HEK293 (cell line): Measurements from ENCODE around the gene RGS9.

Experiments used
- CTCF ChIA-PET: fragments of 350-600 bp; formaldehyde crosslinking; extraction: SDS; loops from one replicate; lab custom pipeline; 2021; ENCODE audit warnings: antibody characterized with exemption; lab: Yijun Ruan, JAX
- POLR2A ChIA-PET: fragments of 300-600 bp; formaldehyde crosslinking; extraction: SDS; loops from one replicate; lab custom pipeline; 2020; ENCODE audit warnings: antibody characterized with exemption, inconsistent platforms; lab: Yijun Ruan, JAX
- H3K27ac ChIP-seq: fragments of 200-500 bp; sonication (Bioruptor generic); 2 replicates; pipeline ENCODE4 v1.5.1; 2014; ENCODE audit warnings: low read depth, low read length, control low read depth, inconsistent platforms; ENCODE audit errors: extremely low read depth
- H3K36me3 ChIP-seq, 2 experiments: fragments of 200-500 bp in 1 of 2; sonication (Bioruptor generic) in 1 of 2; 1 replicate in 1 of 2; 2 replicates in 1 of 2; pipeline ENCODE4 v1.5.1; 2014 to 2017; ENCODE audit warnings: inconsistent platforms in 2 of 2, low read length in 2 of 2; ENCODE audit not compliant: control insufficient read depth in 2 of 2, insufficient read depth in 1 of 2
- H3K4me1 ChIP-seq: fragments of 200-500 bp; sonication (Bioruptor generic); 2 replicates; pipeline ENCODE4 v1.5.1; 2014; ENCODE audit warnings: mild to moderate bottlenecking, low read length, inconsistent platforms; ENCODE audit not compliant: control insufficient read depth, insufficient read depth
- H3K4me3 ChIP-seq: 2 replicates; pipeline ENCODE4 v1.5.1; 2011; ENCODE audit warnings: low read depth, mild to moderate bottlenecking, control low read depth, low read length, moderate library complexity
- H3K9me3 ChIP-seq: fragments of 200-500 bp; sonication (Bioruptor generic); 2 replicates; pipeline ENCODE4 v1.5.1; 2014; ENCODE audit warnings: low read depth, low read length, inconsistent platforms; ENCODE audit not compliant: control insufficient read depth, insufficient read depth
- GLIS2 ChIP-seq: fragments of 450-650 bp; formaldehyde crosslinking; IDR thresholded peaks from 2 replicates; pipeline ENCODE4 v1.5.1; 2016; ENCODE audit warnings: missing biosample characterization, missing genetic modification characterization
- IKZF3 ChIP-seq: fragments of 450-650 bp; IDR thresholded peaks from 2 replicates; pipeline ENCODE4 v1.5.0; 2018; ENCODE audit warnings: missing biosample characterization, mild to moderate bottlenecking, missing genetic modification characterization, moderate library complexity
- KLF16 ChIP-seq: fragments of 450-650 bp; formaldehyde crosslinking; IDR thresholded peaks from 2 replicates; pipeline ENCODE4 v1.5.1; 2017; ENCODE audit warnings: missing biosample characterization, missing genetic modification characterization
- MZF1 ChIP-seq: fragments of 450-650 bp; formaldehyde crosslinking; IDR thresholded peaks from 2 replicates; pipeline ENCODE4 v1.5.1; 2017; ENCODE audit warnings: missing biosample characterization, missing genetic modification characterization, borderline replicate concordance
- PRDM2 ChIP-seq: fragments of 450-650 bp; formaldehyde crosslinking; IDR thresholded peaks from 2 replicates; pipeline ENCODE4 v1.5.1; 2016; ENCODE audit warnings: missing biosample characterization, missing genetic modification characterization, borderline replicate concordance
- RBAK ChIP-seq: fragments of 450-650 bp; formaldehyde crosslinking; IDR thresholded peaks from 2 replicates; pipeline ENCODE4 v1.5.1; 2016; ENCODE audit warnings: missing biosample characterization, missing genetic modification characterization
- SCRT2 ChIP-seq: fragments of 450-650 bp; formaldehyde crosslinking; IDR thresholded peaks from 2 replicates; pipeline ENCODE4 v1.5.1; 2016; ENCODE audit warnings: missing biosample characterization, missing genetic modification characterization
- SP7 ChIP-seq: fragments of 450-650 bp; formaldehyde crosslinking; IDR thresholded peaks from 2 replicates; pipeline ENCODE4 v1.5.1; 2016; ENCODE audit warnings: missing biosample characterization, missing genetic modification characterization
- ZBTB8A ChIP-seq: fragments of 450-650 bp; formaldehyde crosslinking; IDR thresholded peaks from 2 replicates; pipeline ENCODE4 v1.5.1; 2016; ENCODE audit warnings: missing biosample characterization, missing genetic modification characterization
- ZIC2 ChIP-seq: fragments of 450-650 bp; formaldehyde crosslinking; IDR thresholded peaks from 2 replicates; pipeline ENCODE4 v1.5.1; 2016; ENCODE audit warnings: missing biosample characterization, missing genetic modification characterization
- ZNF10 ChIP-seq: fragments of 450-650 bp; formaldehyde crosslinking; IDR thresholded peaks from 2 replicates; pipeline ENCODE4 v1.5.1; 2017; ENCODE audit warnings: missing biosample characterization, missing genetic modification characterization
- ZNF157 ChIP-seq: fragments of 450-650 bp; formaldehyde crosslinking; IDR thresholded peaks from 2 replicates; pipeline ENCODE4 v1.5.1; 2016; ENCODE audit warnings: missing biosample characterization, missing genetic modification characterization
- ZNF175 ChIP-seq: fragments of 450-650 bp; formaldehyde crosslinking; IDR thresholded peaks from 2 replicates; pipeline ENCODE4 v1.5.1; 2016; ENCODE audit warnings: missing biosample characterization, missing genetic modification characterization
- ZNF274 ChIP-seq, 2 experiments: fragments of 200-500 bp in 1 of 2; fragments of 450-650 bp in 1 of 2; sonication (Bioruptor generic) in 1 of 2; formaldehyde crosslinking in 1 of 2; IDR thresholded peaks; 2 replicates each; pipeline versions ENCODE4 v1.5.1 to v1.6.1; 2014 to 2016; ENCODE audit warnings: borderline replicate concordance in 1 of 2, inconsistent platforms in 1 of 2, low read length in 1 of 2, missing biosample characterization in 1 of 2, missing genetic modification characterization in 1 of 2
- ZNF280C ChIP-seq: fragments of 450-650 bp; formaldehyde crosslinking; IDR thresholded peaks from 2 replicates; pipeline ENCODE4 v1.5.1; 2016; ENCODE audit warnings: missing biosample characterization, missing genetic modification characterization
- ZNF398 ChIP-seq: fragments of 450-650 bp; formaldehyde crosslinking; IDR thresholded peaks from 2 replicates; pipeline ENCODE4 v1.5.1; 2017; ENCODE audit warnings: missing biosample characterization, missing genetic modification characterization
- ZNF610 ChIP-seq: fragments of 450-650 bp; formaldehyde crosslinking; IDR thresholded peaks from 2 replicates; pipeline ENCODE4 v1.5.1; 2016; ENCODE audit warnings: missing biosample characterization, missing genetic modification characterization, borderline replicate concordance
- ZNF629 ChIP-seq: fragments of 450-650 bp; formaldehyde crosslinking; IDR thresholded peaks from 2 replicates; pipeline ENCODE4 v1.5.1; 2017; ENCODE audit warnings: missing biosample characterization, missing genetic modification characterization
- ZNF664 ChIP-seq: fragments of 450-650 bp; formaldehyde crosslinking; IDR thresholded peaks from 2 replicates; pipeline ENCODE4 v1.5.1; 2016; ENCODE audit warnings: missing biosample characterization, missing genetic modification characterization
- ZNF677 ChIP-seq: fragments of 450-650 bp; IDR thresholded peaks from 2 replicates; pipeline ENCODE4 v1.5.0; 2018; ENCODE audit warnings: missing biosample characterization, mild to moderate bottlenecking, missing genetic modification characterization, moderate library complexity
- ZNF76 ChIP-seq: fragments of 450-650 bp; formaldehyde crosslinking; IDR thresholded peaks from 2 replicates; pipeline ENCODE4; 2016; ENCODE audit warnings: low read depth, missing biosample characterization, missing genetic modification characterization, borderline replicate concordance
- ZNF843 ChIP-seq: fragments of 450-650 bp; formaldehyde crosslinking; IDR thresholded peaks from 2 replicates; pipeline ENCODE4 v1.5.1; 2016; ENCODE audit warnings: missing biosample characterization, missing genetic modification characterization

The RGS9 gene

GRCh38 chr17:65227637-65228036, 90.5 kb downstream of the RGS9 start (continued):
- TF ChIP-seq ZNF274 (IDR thresholded peaks at IDR 0.05; ENCODE audit: low read length) (no peak), ZNF274 (tag by site-specific recombination; IDR thresholded peaks at IDR 0.05; ENCODE audit: borderline replicate concordance) (no peak)

GRCh38 chr17:65228287-65228686, 91.1 kb downstream of the RGS9 start:
- POLR2A ChIA-PET: no interaction called here
- CTCF ChIA-PET: interaction anchor here (1.0 to 1.3 kb wide), 2 partner anchors 9 to 54 kb away, joined by 4 to 5 read pairs; no protein-coding TSS in a partner anchor
- no peak overlapping the region for H3K4me3 ChIP-seq
- no peaks in the 10 kb centered on the region for H3K9me3 ChIP-seq
- peak overlapping the region; percentile 32; the same call in 1 of the 2 replicates for H3K27ac ChIP-seq
- no peak for TF ChIP-seq IKZF3 (tag by site-specific recombination)
- TF ChIP-seq ZNF664: peak; percentile 65
- no peak for TF ChIP-seq MZF1 (tag by site-specific recombination)
- 0 out of 2 replicates have a peak, but pooled peaks have one; percentile 33 for TF ChIP-seq SCRT2 (tag by site-specific recombination)
- TF ChIP-seq ZNF10 (tag by site-specific recombination): no peak
- no peak for TF ChIP-seq RBAK
- no peak for TF ChIP-seq PRDM2
- no peaks in the 10 kb centered on the region for H3K36me3 ChIP-seq
- H3K4me1 ChIP-seq: peaks cover 2% of the 10 kb centered on the region; the same call in 1 of the 2 replicates

- CTCF ChIA-PET: interaction anchor here (0.5 to 3.1 kb wide), 6 partner anchors 10 to 331 kb away, joined by 3 to 13 read pairs (median 4); no protein-coding TSS in a partner anchor
- H3K27ac ChIP-seq: peak overlapping the region; percentile 32; the same call in 1 of the 2 replicates
- POLR2A ChIA-PET: interaction anchor here (1.1 kb wide), 1 partner anchor 15 kb away, joined by 3 read pairs; no protein-coding TSS in a partner anchor
- TF ChIP-seq ZNF610 (tag by site-specific recombination): no peak
- peak; percentile 71 for TF ChIP-seq ZBTB8A
- TF ChIP-seq ZNF76 (tag by site-specific recombination): no peak
- no peak for TF ChIP-seq ZNF175
- no peak for TF ChIP-seq ZNF157 (tag by site-specific recombination)
- peak; percentile 50; the same call in 1 of the 2 replicates for TF ChIP-seq KLF16 (tag by site-specific recombination)
- TF ChIP-seq ZNF843 (tag by site-specific recombination): peak; percentile 83
- TF ChIP-seq ZNF677 (tag by site-specific recombination): no peak
- peak; percentile 60 for TF ChIP-seq ZNF398 (tag by site-specific recombination)
- no peak for TF ChIP-seq GLIS2 (tag by site-specific recombination)
- TF ChIP-seq ZNF280C (tag by site-specific recombination): no peak
- peak; percentile 100 for TF ChIP-seq SP7
- 0 out of 2 replicates have a peak, but pooled peaks have one; percentile 16 for TF ChIP-seq ZIC2 (tag by site-specific recombination)
- peak; percentile 70 for TF ChIP-seq ZNF629
- TF ChIP-seq MZF1 (tag by site-specific recombination): no peak
These were observed 91.8 kb downstream of the RGS9 start for GRCh38 chr17:65228734-65229620.

More at GRCh38 chr17:65228734-65229620, 91.8 kb downstream of the RGS9 start:
- no peak overlapping the region for H3K4me3 ChIP-seq
- H3K4me1 ChIP-seq: peaks cover 2% of the 10 kb centered on the region; the same call in 1 of the 2 replicates
- H3K9me3 ChIP-seq: no peaks in the 10 kb centered on the region
- no peaks in the 10 kb centered on the region for H3K36me3 ChIP-seq
